Measurements from ENCODE around the gene CHCHD5. TPM values are rescaled to one million over a fixed set of nuclear protein-coding genes. Genes with fewer than 3 reads are reported as not detected.

The CHCHD5 gene
- total RNA-seq, 6 donors from 2014 or later: 13.6 to 44.9 (median 25.4) TPM

GRCh38 chr2:112585400-112585799 is 991 bp downstream of the CHCHD5 start:
- WGBS, 2 donors: 88 to 93% methylated on average over 3 of the region's 3 CpGs
- Histone ChIP-seq H3K27me3 (no peaks in the 10 kb centered on the region), H3K9me3 (no peaks in the 10 kb centered on the region), H3K4me1 (peaks cover 14 to 31% (median 26%) of the 10 kb centered on the region in 4 donors), H3K4me3 (peak overlapping the region in 2 of 4 donors; percentile 63 to 64), H3K36me3 (peaks cover 0 to 27% (median 6%) of the 10 kb centered on the region in 4 donors), H3K27ac (peak overlapping the region; percentile 92 to 96 (median 95))
- no peak for ATAC-seq (ENCODE audit: low FRiP score in 2 of 2)
- TF ChIP-seq EP300 (IDR thresholded peaks at IDR 0.05) (no peak), POLR2A (IDR thresholded peaks at IDR 0.05) (no peak), CTCF (IDR thresholded peaks at IDR 0.05) (no peak), POLR2AphosphoS5 (IDR thresholded peaks at IDR 0.05) (no peak)
- DNase-seq: no peak

- H3K9me3 ChIP-seq: no peaks in the 10 kb centered on the region
- peak in 1 of 2 donors; percentile 63 for DNase-seq
- H3K4me1 ChIP-seq: peaks cover 14 to 31% (median 26%) of the 10 kb centered on the region in 4 donors
- peaks cover 0 to 27% (median 8%) of the 10 kb centered on the region in 4 donors for H3K36me3 ChIP-seq
- H3K4me3 ChIP-seq: no peak overlapping the region
- H3K27me3 ChIP-seq: no peaks in the 10 kb centered on the region
- WGBS, 2 donors: 95 to 98% methylated on average over 17 to 18 of the region's 18 CpGs
- ATAC-seq (ENCODE audit: low FRiP score in 2 of 2): no peak
- peak overlapping the region in 1 of 4 donors; percentile 95 for H3K27ac ChIP-seq
- no peak for TF ChIP-seq EP300 (IDR thresholded peaks at IDR 0.05)
- TF ChIP-seq CTCF (IDR thresholded peaks at IDR 0.05): no peak
- TF ChIP-seq POLR2A (IDR thresholded peaks at IDR 0.05): no peak
- no peak for TF ChIP-seq POLR2AphosphoS5 (IDR thresholded peaks at IDR 0.05)
Measured at GRCh38 chr2:112585873-112586464, 1.6 kb downstream of the CHCHD5 start.

- TF ChIP-seq POLR2A (IDR thresholded peaks at IDR 0.05) (no peak), CTCF (IDR thresholded peaks at IDR 0.05) (no peak), EP300 (IDR thresholded peaks at IDR 0.05) (no peak), POLR2AphosphoS5 (IDR thresholded peaks at IDR 0.05) (no peak)
- Histone ChIP-seq H3K4me1 (peaks cover 14 to 25% (median 19%) of the 10 kb centered on the region in 4 donors), H3K9me3 (no peaks in the 10 kb centered on the region), H3K27me3 (no peaks in the 10 kb centered on the region), H3K4me3 (no peak overlapping the region), H3K27ac (peak overlapping the region in 1 of 4 donors; percentile 31), H3K36me3 (peaks cover 0 to 27% (median 8%) of the 10 kb centered on the region in 4 donors)
- WGBS, 2 donors: 42 to 62% methylated on average over 4 to 5 of the region's 6 CpGs
- no peak for ATAC-seq (ENCODE audit: low FRiP score in 2 of 2)
- DNase-seq: peak in 1 of 2 donors; percentile 30
Measured at GRCh38 chr2:112588611-112589045, 4.2 kb downstream of the CHCHD5 start.

- Histone ChIP-seq H3K27me3 (no peaks in the 10 kb centered on the region), H3K4me1 (peaks cover 0 to 10% (median 4%) of the 10 kb centered on the region in 4 donors), H3K9me3 (no peaks in the 10 kb centered on the region), H3K36me3 (peaks cover 0 to 23% (median 8%) of the 10 kb centered on the region in 4 donors), H3K4me3 (no peak overlapping the region), H3K27ac (no peak overlapping the region)
- no peak for DNase-seq
- WGBS, 2 donors: 73 to 90% methylated on average over 5 of the region's 5 CpGs
- TF ChIP-seq POLR2AphosphoS5 (IDR thresholded peaks at IDR 0.05) (no peak), EP300 (IDR thresholded peaks at IDR 0.05) (no peak), POLR2A (IDR thresholded peaks at IDR 0.05) (no peak), CTCF (IDR thresholded peaks at IDR 0.05) (no peak)
- no peak for ATAC-seq (ENCODE audit: low FRiP score in 2 of 2)
Measured at GRCh38 chr2:112591413-112591812, 7.0 kb downstream of the CHCHD5 start.

GRCh38 chr2:112593736-112594135 is 9.3 kb downstream of the CHCHD5 start:
- H3K9me3 ChIP-seq: no peaks in the 10 kb centered on the region
- peaks cover 0 to 3% (median 1%) of the 10 kb centered on the region in 4 donors for H3K4me1 ChIP-seq
- TF ChIP-seq POLR2AphosphoS5 (IDR thresholded peaks at IDR 0.05) (no peak), POLR2A (IDR thresholded peaks at IDR 0.05) (no peak), CTCF (IDR thresholded peaks at IDR 0.05) (no peak), EP300 (IDR thresholded peaks at IDR 0.05) (no peak)
- no peak for DNase-seq
- no peaks in the 10 kb centered on the region for H3K27me3 ChIP-seq
- no peak for ATAC-seq (ENCODE audit: low FRiP score in 2 of 2)
- no peak overlapping the region for H3K27ac ChIP-seq
- WGBS, 2 donors: 92 to 95% methylated on average over 4 of the region's 4 CpGs
- peaks cover 0 to 13% (median 4%) of the 10 kb centered on the region in 4 donors for H3K36me3 ChIP-seq
- no peak overlapping the region for H3K4me3 ChIP-seq
